T-helper 2 cell treated with Interferon-gamma antibody and Interleukin-4, amounts not matched to agents 5 μg/mL and 100 μg/mL, for 36 hours (primary cell): ENCODE results near the gene PRICKLE2.

Experiments
- DNase-seq: peaks from one replicate; pipeline ENCODE4 v3.0.0; 2021; ENCODE audit warnings: low spot score
- H3K27ac Mint-ChIP-seq: one replicate; pipeline ENCODE4 v1.8.0; 2021; ENCODE audit warnings: mild to moderate bottlenecking, mixed read lengths
- H3K27me3 Mint-ChIP-seq: one replicate; pipeline ENCODE4 v1.8.0; 2021; ENCODE audit warnings: low read depth, mixed read lengths
- H3K36me3 Mint-ChIP-seq: one replicate; pipeline ENCODE4 v1.8.0; 2021; ENCODE audit warnings: low read depth, mixed read lengths
- H3K4me1 Mint-ChIP-seq: one replicate; pipeline ENCODE4 v1.8.0; 2021; ENCODE audit warnings: low read depth, mixed read lengths
- H3K4me3 Mint-ChIP-seq: one replicate; pipeline ENCODE4 v1.8.0; 2022; ENCODE audit warnings: mild to moderate bottlenecking, moderate library complexity, mixed read lengths
- H3K9me3 Mint-ChIP-seq: one replicate; pipeline ENCODE4 v1.8.0; 2021; ENCODE audit warnings: mixed read lengths

Gene PRICKLE2

GRCh38 chr3:64239841-64240240, 14.6 kb upstream of the PRICKLE2 start:
- Mint-ChIP-seq H3K9me3 (no peaks in the 10 kb centered on the region), H3K27ac (no peak overlapping the region), H3K36me3 (no peaks in the 10 kb centered on the region), H3K27me3 (no peaks in the 10 kb centered on the region), H3K4me1 (no peaks in the 10 kb centered on the region), H3K4me3 (no peak overlapping the region)
- no peak for DNase-seq

- DNase-seq, result no peak
- Mint-ChIP-seq H3K27me3 (no peaks in the 10 kb centered on the region), H3K9me3 (no peaks in the 10 kb centered on the region), H3K27ac (no peak overlapping the region), H3K36me3 (no peaks in the 10 kb centered on the region), H3K4me3 (no peak overlapping the region), H3K4me1 (no peaks in the 10 kb centered on the region)
Measured at GRCh38 chr3:64238971-64239667, 13.9 kb upstream of the PRICKLE2 start.

GRCh38 chr3:64237083-64237482, 11.8 kb upstream of the PRICKLE2 start:
- H3K27me3 Mint-ChIP-seq, result no peaks in the 10 kb centered on the region
- no peaks in the 10 kb centered on the region for H3K4me1 Mint-ChIP-seq
- no peak overlapping the region for H3K4me3 Mint-ChIP-seq
- H3K27ac Mint-ChIP-seq, result no peak overlapping the region
- no peaks in the 10 kb centered on the region for H3K36me3 Mint-ChIP-seq
- DNase-seq, result no peak
- no peaks in the 10 kb centered on the region for H3K9me3 Mint-ChIP-seq

- H3K36me3 Mint-ChIP-seq, result no peaks in the 10 kb centered on the region
- no peaks in the 10 kb centered on the region for H3K27me3 Mint-ChIP-seq
- H3K27ac Mint-ChIP-seq, result no peak overlapping the region
- no peaks in the 10 kb centered on the region for H3K9me3 Mint-ChIP-seq
- H3K4me1 Mint-ChIP-seq, result no peaks in the 10 kb centered on the region
- no peak for DNase-seq
- H3K4me3 Mint-ChIP-seq, result no peak overlapping the region
Measured at GRCh38 chr3:64235605-64236004, 10.3 kb upstream of the PRICKLE2 start.

GRCh38 chr3:64234571-64234970, 9.3 kb upstream of the PRICKLE2 start:
- Mint-ChIP-seq H3K9me3 (no peaks in the 10 kb centered on the region), H3K27ac (no peak overlapping the region), H3K27me3 (no peaks in the 10 kb centered on the region), H3K4me1 (no peaks in the 10 kb centered on the region), H3K36me3 (no peaks in the 10 kb centered on the region), H3K4me3 (no peak overlapping the region)
- no peak for DNase-seq

- Mint-ChIP-seq H3K36me3 (no peaks in the 10 kb centered on the region), H3K9me3 (no peaks in the 10 kb centered on the region), H3K27ac (no peak overlapping the region), H3K4me1 (no peaks in the 10 kb centered on the region), H3K4me3 (no peak overlapping the region), H3K27me3 (no peaks in the 10 kb centered on the region)
- DNase-seq, result no peak
Measured at GRCh38 chr3:64232821-64233220, 7.6 kb upstream of the PRICKLE2 start.

GRCh38 chr3:64229903-64230302, 4.6 kb upstream of the PRICKLE2 start:
- no peaks in the 10 kb centered on the region for H3K36me3 Mint-ChIP-seq
- H3K4me3 Mint-ChIP-seq, result no peak overlapping the region
- H3K4me1 Mint-ChIP-seq, result peaks cover 1% of the 10 kb centered on the region
- H3K9me3 Mint-ChIP-seq, result no peaks in the 10 kb centered on the region
- no peaks in the 10 kb centered on the region for H3K27me3 Mint-ChIP-seq
- H3K27ac Mint-ChIP-seq, result no peak overlapping the region
- DNase-seq, result no peak

GRCh38 chr3:64228110-64228509, 2.8 kb upstream of the PRICKLE2 start:
- H3K27ac Mint-ChIP-seq, result no peak overlapping the region
- no peak for DNase-seq
- H3K27me3 Mint-ChIP-seq, result peaks cover 2% of the 10 kb centered on the region
- H3K4me3 Mint-ChIP-seq, result no peak overlapping the region
- peaks cover 1% of the 10 kb centered on the region for H3K4me1 Mint-ChIP-seq
- no peaks in the 10 kb centered on the region for H3K36me3 Mint-ChIP-seq
- H3K9me3 Mint-ChIP-seq, result no peaks in the 10 kb centered on the region

- no peak overlapping the region for H3K27ac Mint-ChIP-seq
Measured at GRCh38 chr3:64226730-64227129, 1.5 kb upstream of the PRICKLE2 start.

GRCh38 chr3:64225695-64226499, 631 bp upstream of the PRICKLE2 start:
- H3K9me3 Mint-ChIP-seq, result no peaks in the 10 kb centered on the region
- no peak for DNase-seq
- peaks cover 2% of the 10 kb centered on the region for H3K27me3 Mint-ChIP-seq
- no peak overlapping the region for H3K27ac Mint-ChIP-seq
- H3K4me3 Mint-ChIP-seq, result no peak overlapping the region
- H3K36me3 Mint-ChIP-seq, result no peaks in the 10 kb centered on the region
- H3K4me1 Mint-ChIP-seq, result peaks cover 1% of the 10 kb centered on the region

More at GRCh38 chr3:64226730-64227129, 1.5 kb upstream of the PRICKLE2 start:
- Mint-ChIP-seq H3K4me1 (peaks cover 1% of the 10 kb centered on the region), H3K27me3 (peaks cover 2% of the 10 kb centered on the region), H3K4me3 (no peak overlapping the region), H3K36me3 (no peaks in the 10 kb centered on the region), H3K9me3 (no peaks in the 10 kb centered on the region)
- DNase-seq, result no peak

GRCh38 chr3:64223791-64224745, 1.2 kb downstream of the PRICKLE2 start:
- peaks cover 2% of the 10 kb centered on the region for H3K27me3 Mint-ChIP-seq
- H3K36me3 Mint-ChIP-seq, result no peaks in the 10 kb centered on the region
- peaks cover 1% of the 10 kb centered on the region for H3K4me1 Mint-ChIP-seq
- no peak for DNase-seq
- no peaks in the 10 kb centered on the region for H3K9me3 Mint-ChIP-seq
- H3K4me3 Mint-ChIP-seq, result no peak overlapping the region
- H3K27ac Mint-ChIP-seq, result no peak overlapping the region

- peaks cover 1% of the 10 kb centered on the region for H3K4me1 Mint-ChIP-seq
Measured at GRCh38 chr3:64222501-64223111, 2.7 kb downstream of the PRICKLE2 start.

GRCh38 chr3:64221571-64222257, 3.6 kb downstream of the PRICKLE2 start:
- H3K27ac Mint-ChIP-seq, result no peak overlapping the region
- no peaks in the 10 kb centered on the region for H3K36me3 Mint-ChIP-seq
- no peak for DNase-seq
- H3K27me3 Mint-ChIP-seq, result peaks cover 4% of the 10 kb centered on the region
- no peak overlapping the region for H3K4me3 Mint-ChIP-seq
- no peaks in the 10 kb centered on the region for H3K9me3 Mint-ChIP-seq
- H3K4me1 Mint-ChIP-seq, result peaks cover 1% of the 10 kb centered on the region

More at GRCh38 chr3:64222501-64223111, 2.7 kb downstream of the PRICKLE2 start:
- H3K27me3 Mint-ChIP-seq, result peaks cover 2% of the 10 kb centered on the region
- no peak for DNase-seq
- H3K4me3 Mint-ChIP-seq, result no peak overlapping the region
- no peaks in the 10 kb centered on the region for H3K9me3 Mint-ChIP-seq
- H3K36me3 Mint-ChIP-seq, result no peaks in the 10 kb centered on the region
- no peak overlapping the region for H3K27ac Mint-ChIP-seq
